ENCODE data around the gene HAGHL. TPM values are rescaled to one million over a fixed set of nuclear protein-coding genes. Genes with fewer than 3 reads are reported as not detected.
"Not testable (repeated sequence)": the region's sequence is repeated elsewhere in the genome, so short reads cannot be mapped to it uniquely, and the experiment has no call there.

HAGHL gene
- total and polyA plus RNA-seq, 2 experiments from 2014 or later: 21.6 to 35.3 TPM

DNA sequence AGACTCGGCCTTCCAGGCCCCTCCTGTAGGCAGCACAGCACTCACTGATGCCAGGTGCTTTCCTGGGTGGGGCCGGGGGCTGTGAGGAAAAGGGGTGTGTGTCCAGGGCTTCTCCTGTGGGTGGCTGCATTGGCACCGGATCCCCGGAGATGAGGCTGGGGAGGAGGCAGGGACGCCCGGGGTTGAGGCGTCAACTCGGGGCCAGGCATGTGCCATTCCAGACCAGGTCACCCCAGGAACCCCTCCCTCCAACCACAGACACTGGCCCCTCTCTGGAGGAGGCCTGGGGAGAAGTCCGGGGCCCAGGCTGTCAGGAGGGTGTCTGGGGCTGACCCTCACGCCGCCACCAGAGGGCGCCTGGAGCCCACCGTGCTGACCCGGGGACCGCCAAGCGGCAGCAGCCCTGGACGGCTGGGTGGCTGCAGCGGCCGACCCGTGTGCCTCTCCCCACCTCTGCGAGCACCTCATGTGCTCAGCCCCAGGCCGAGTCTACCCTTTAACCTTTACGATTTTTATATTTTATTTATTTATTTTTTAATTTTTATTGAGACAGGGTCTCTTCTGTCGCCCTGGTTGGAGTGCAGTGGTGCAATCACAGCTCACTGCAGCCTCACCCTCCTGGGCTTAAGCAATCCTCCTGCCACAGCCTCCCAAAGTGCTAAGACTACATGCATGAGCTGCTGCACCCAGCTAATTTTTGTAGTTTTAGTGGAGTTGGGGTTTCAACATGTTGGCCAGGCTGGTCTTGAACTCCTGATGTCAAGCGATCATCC is 15.2 kb upstream of the HAGHL start:
- Histone ChIP-seq H3K4me1 (ENCODE audit: insufficient read depth) (peaks cover 4% of the 10 kb centered on the region; the same call in 1 of the 2 replicates), H3K79me2 (replicated peaks; ENCODE audit: insufficient read depth) (no peaks in the 10 kb centered on the region), H3K36me3 (ENCODE audit: insufficient read depth) (no peaks in the 10 kb centered on the region), H3K9me2 (ENCODE audit: insufficient read depth) (no peaks in the 10 kb centered on the region), H3K4me3 (no peak overlapping the region), H3K4me2 (no peak overlapping the region), H3K27me3 (ENCODE audit: insufficient read depth) (peaks cover 71% of the 10 kb centered on the region), H4K20me1 (replicated peaks; ENCODE audit: insufficient read depth) (no peaks in the 10 kb centered on the region), H3F3A (replicated peaks; ENCODE audit: low read depth) (0 out of 2 replicates have a peak, but pooled peaks cover 2% of the 10 kb centered on the region), H2AFZ (no peak overlapping the region), H3K27ac (ENCODE audit: low read depth) (no peak overlapping the region)
- peaks cover 58% of the 10 kb centered on the region for H3K27me3 Mint-ChIP-seq (ENCODE audit: insufficient read depth, low read depth, poor library complexity)
- peaks cover 4% of the 10 kb centered on the region; the same call in 1 of the 3 replicates for H3K9me3 Mint-ChIP-seq
- no peak overlapping the region for H3K4me3 Mint-ChIP-seq
- ATAC-seq (peak; percentile 64), DNase-seq (ENCODE audit: low spot score) (peak; percentile 87)
- no peak overlapping the region for H3K27ac Mint-ChIP-seq
- TF ChIP-seq ZNF114 (CRISPR knock-in tag; IDR thresholded peaks at IDR 0.05) (no peak), POLR2AphosphoS5 (IDR thresholded peaks at IDR 0.05; ENCODE audit: low read depth) (no peak), NANOG (IDR thresholded peaks at IDR 0.05; ENCODE audit: borderline replicate concordance) (no peak)
- TF ChIP-seq, protein P1, sequence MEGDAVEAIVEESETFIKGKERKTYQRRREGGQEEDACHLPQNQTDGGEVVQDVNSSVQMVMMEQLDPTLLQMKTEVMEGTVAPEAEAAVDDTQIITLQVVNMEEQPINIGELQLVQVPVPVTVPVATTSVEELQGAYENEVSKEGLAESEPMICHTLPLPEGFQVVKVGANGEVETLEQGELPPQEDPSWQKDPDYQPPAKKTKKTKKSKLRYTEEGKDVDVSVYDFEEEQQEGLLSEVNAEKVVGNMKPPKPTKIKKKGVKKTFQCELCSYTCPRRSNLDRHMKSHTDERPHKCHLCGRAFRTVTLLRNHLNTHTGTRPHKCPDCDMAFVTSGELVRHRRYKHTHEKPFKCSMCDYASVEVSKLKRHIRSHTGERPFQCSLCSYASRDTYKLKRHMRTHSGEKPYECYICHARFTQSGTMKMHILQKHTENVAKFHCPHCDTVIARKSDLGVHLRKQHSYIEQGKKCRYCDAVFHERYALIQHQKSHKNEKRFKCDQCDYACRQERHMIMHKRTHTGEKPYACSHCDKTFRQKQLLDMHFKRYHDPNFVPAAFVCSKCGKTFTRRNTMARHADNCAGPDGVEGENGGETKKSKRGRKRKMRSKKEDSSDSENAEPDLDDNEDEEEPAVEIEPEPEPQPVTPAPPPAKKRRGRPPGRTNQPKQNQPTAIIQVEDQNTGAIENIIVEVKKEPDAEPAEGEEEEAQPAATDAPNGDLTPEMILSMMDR (conservative IDR thresholded peaks at IDR 0.05; ENCODE audit: low read depth in 2 of 2): peak; percentile 66 to 94
- peaks cover 4% of the 10 kb centered on the region; the same call in 2 of the 3 replicates for H3K4me1 Mint-ChIP-seq
- no peaks in the 10 kb centered on the region for H3K36me3 Mint-ChIP-seq (ENCODE audit: low read depth)

DNA sequence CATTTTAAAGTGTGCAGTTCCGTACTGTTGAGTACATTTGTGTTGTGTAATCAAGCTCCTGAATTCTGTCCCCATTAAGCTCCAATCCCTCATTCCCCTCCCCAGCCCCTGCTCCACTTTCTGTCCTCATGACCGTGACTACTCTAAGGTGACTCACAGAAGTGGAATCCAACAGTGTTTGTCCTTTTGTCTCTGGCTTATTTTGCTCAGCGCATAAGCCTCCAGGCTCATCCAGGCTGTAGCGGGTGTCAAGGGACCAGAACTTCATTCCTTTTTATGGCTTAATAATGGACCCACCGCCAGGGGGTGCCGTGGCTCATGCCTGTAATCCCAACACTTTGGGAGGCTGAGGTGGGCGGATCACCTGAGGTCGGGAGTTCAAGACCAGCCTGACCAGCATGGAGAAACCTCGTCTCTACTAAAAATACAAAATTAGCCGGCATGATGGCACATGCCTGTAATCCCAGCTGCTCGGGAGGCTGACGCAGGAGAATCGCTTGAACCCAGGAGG is 14.1 kb upstream of the HAGHL start:
- H3K4me1 Mint-ChIP-seq; H3K4me3 ChIP-seq; H3K4me3 Mint-ChIP-seq; H4K20me1 ChIP-seq (replicated peaks; ENCODE audit: insufficient read depth); H2AFZ ChIP-seq; H3K9me2 ChIP-seq (ENCODE audit: insufficient read depth); H3F3A ChIP-seq (replicated peaks; ENCODE audit: low read depth); H3K27ac ChIP-seq (ENCODE audit: low read depth); H3K9me3 Mint-ChIP-seq; H3K4me1 ChIP-seq (ENCODE audit: insufficient read depth); H3K4me2 ChIP-seq; H3K36me3 Mint-ChIP-seq (ENCODE audit: low read depth); ATAC-seq; H3K36me3 ChIP-seq (ENCODE audit: insufficient read depth); H3K79me2 ChIP-seq (replicated peaks; ENCODE audit: insufficient read depth); H3K27ac Mint-ChIP-seq: not testable (repeated sequence)
- H3K27me3 Mint-ChIP-seq (ENCODE audit: insufficient read depth, low read depth, poor library complexity): peaks cover 51% of the 10 kb centered on the region
- TF ChIP-seq, protein P1 (conservative IDR thresholded peaks at IDR 0.05; ENCODE audit: low read depth in 2 of 2): peak; percentile 66 to 77
- peak; percentile 89 for DNase-seq (ENCODE audit: low spot score)
- peaks cover 67% of the 10 kb centered on the region for H3K27me3 ChIP-seq (ENCODE audit: insufficient read depth)
